AG09309 (cell line): ENCODE data around the gene GLT6D1.

Experiments used
- DNase-seq: peaks from one replicate; pipeline ENCODE4 v3.0.0-alpha.2; 2010; ENCODE audit warnings: low read depth
- H3K4me3 ChIP-seq: 2 replicates; pipeline ENCODE4 v1.5.1; 2011; ENCODE audit warnings: mild to moderate bottlenecking, low read depth, low read length, moderate library complexity; ENCODE audit not compliant: control insufficient read depth
- CTCF ChIP-seq: IDR thresholded peaks from 2 replicates; pipeline ENCODE4 v1.5.1; 2011; ENCODE audit warnings: mild to moderate bottlenecking, low read depth, low read length, inconsistent platforms; ENCODE audit not compliant: insufficient read depth, control insufficient read depth; ENCODE audit errors: missing control alignments

GLT6D1 gene

GRCh38 chr9:135612437-135612836 is 26.9 kb downstream of the GLT6D1 start:
- DNase-seq, result no peak
- TF ChIP-seq CTCF, result no peak

DNA sequence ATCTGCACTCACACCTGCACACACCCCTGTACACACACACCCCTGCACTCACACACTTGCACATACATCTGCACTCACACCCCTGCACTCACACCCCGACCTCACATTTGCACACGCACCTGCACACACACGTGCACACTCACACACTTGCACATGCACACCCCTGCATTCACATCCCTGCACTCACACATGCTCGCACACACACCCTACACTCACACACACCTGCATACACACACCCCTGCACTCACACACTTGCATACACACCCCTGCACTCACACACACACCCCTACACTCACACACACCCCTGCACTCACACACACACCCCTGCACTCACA is 27.5 kb downstream of the GLT6D1 start:
- no peak for TF ChIP-seq CTCF
- no peak overlapping the region for H3K4me3 ChIP-seq
- DNase-seq, result no peak

More at GRCh38 chr9:135612437-135612836, 26.9 kb downstream of the GLT6D1 start:
- no peak overlapping the region for H3K4me3 ChIP-seq

GRCh38 chr9:135611142-135611874 is 28.0 kb downstream of the GLT6D1 start:
- no peak overlapping the region for H3K4me3 ChIP-seq
- DNase-seq, result no peak
- no peak for TF ChIP-seq CTCF

- no peak overlapping the region for H3K4me3 ChIP-seq
- TF ChIP-seq CTCF, result no peak
- DNase-seq, result no peak
These were observed 28.8 kb downstream of the GLT6D1 start for GRCh38 chr9:135610290-135611141.

DNA sequence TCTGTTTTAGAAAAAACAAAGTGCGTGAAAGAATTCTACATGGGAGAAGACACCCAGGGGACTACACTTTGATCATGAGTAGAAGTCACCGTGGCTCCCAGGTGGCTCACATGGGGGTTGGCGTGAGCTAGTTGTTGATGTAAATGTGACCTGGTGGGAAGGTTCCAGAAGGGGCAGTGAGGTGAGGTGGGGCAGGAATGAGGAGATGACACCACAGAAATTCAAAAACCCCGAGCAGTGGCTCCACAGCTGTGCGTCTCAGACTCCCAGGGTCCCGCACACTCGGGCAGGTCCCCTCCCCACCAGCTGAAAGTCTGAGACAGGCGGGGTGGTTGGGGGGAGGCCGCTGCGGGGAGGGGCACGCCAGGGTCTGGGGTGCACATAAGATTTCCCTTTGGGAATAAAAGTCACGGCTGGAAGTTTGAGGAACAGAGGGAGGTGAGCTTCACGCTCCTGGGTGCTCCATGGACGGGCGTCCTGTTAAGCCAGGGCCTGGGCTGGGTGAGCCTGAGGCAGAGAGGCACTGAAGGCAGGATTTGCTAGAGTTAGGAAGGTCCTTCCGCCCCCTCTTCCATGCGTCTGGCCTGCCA is 29.9 kb downstream of the GLT6D1 start:
- DNase-seq, result no peak
- no peak overlapping the region for H3K4me3 ChIP-seq
- no peak for TF ChIP-seq CTCF

- DNase-seq, result no peak
- no peak for TF ChIP-seq CTCF
- no peak overlapping the region for H3K4me3 ChIP-seq
These were observed 30.4 kb downstream of the GLT6D1 start for GRCh38 chr9:135608999-135609317.
